H9 (cell line): ENCODE measurements around the gene TMOD3. TPM values are rescaled to one million over a fixed set of nuclear protein-coding genes. Genes with fewer than 3 reads are reported as not detected.

ENCODE experiments used
- DNase-seq: peaks from one replicate; pipeline ENCODE4 v3.0.0-alpha.2; 2017
- H2AFZ ChIP-seq: one replicate; pipeline ENCODE4 v1.6.1; 2013; ENCODE audit warnings: mild to moderate bottlenecking, low read length, control low read depth, moderate library complexity
- H2AK5ac ChIP-seq: 2 replicates; pipeline ENCODE4 v1.6.1; 2013; ENCODE audit warnings: low read length, control low read depth, mixed read lengths; ENCODE audit not compliant: insufficient read length
- H2BK120ac ChIP-seq: one replicate; pipeline ENCODE4 v1.6.1; 2013; ENCODE audit warnings: low read depth, mild to moderate bottlenecking, low read length, control low read depth, inconsistent platforms; ENCODE audit not compliant: poor library complexity, severe bottlenecking
- H2BK12ac ChIP-seq: 2 replicates; pipeline ENCODE4 v1.6.1; 2013; ENCODE audit warnings: low read length, control low read depth, mixed read lengths, low read depth; ENCODE audit not compliant: insufficient read length
- H2BK15ac ChIP-seq: 2 replicates; pipeline ENCODE4 v1.6.1; 2013; ENCODE audit warnings: low read depth, low read length, control low read depth
- H2BK20ac ChIP-seq: one replicate; pipeline ENCODE4 v1.6.1; 2013; ENCODE audit warnings: low read depth, mild to moderate bottlenecking, low read length, control low read depth, inconsistent platforms; ENCODE audit not compliant: poor library complexity, severe bottlenecking
- H2BK5ac ChIP-seq: 2 replicates; pipeline ENCODE4 v1.6.1; 2013; ENCODE audit warnings: low read length, control low read depth, mixed read lengths; ENCODE audit not compliant: insufficient read length
- H3K14ac ChIP-seq: 2 replicates; pipeline ENCODE4 v1.6.1; 2013; ENCODE audit warnings: low read length, control low read depth; ENCODE audit not compliant: insufficient read depth
- H3K18ac ChIP-seq: 2 replicates; pipeline ENCODE4 v1.6.1; 2013; ENCODE audit warnings: low read depth, mild to moderate bottlenecking, mixed read lengths, low read length, control low read depth; ENCODE audit not compliant: insufficient read length
- H3K23ac ChIP-seq: 2 replicates; pipeline ENCODE4 v1.6.1; 2013; ENCODE audit warnings: low read length, control low read depth, mixed read lengths, low read depth; ENCODE audit not compliant: insufficient read length
- H3K23me2 ChIP-seq: 2 replicates; pipeline ENCODE4 v1.6.1; 2013; ENCODE audit warnings: low read depth, mild to moderate bottlenecking, mixed read lengths, low read length, control low read depth; ENCODE audit not compliant: insufficient read length, poor library complexity, severe bottlenecking
- H3K27ac ChIP-seq: 2 replicates; pipeline ENCODE4 v1.5.1; 2013; ENCODE audit warnings: low read length, control low read depth, mixed read lengths, low read depth; ENCODE audit not compliant: insufficient read length
- H3K27me3 ChIP-seq: 2 replicates; pipeline ENCODE4 v1.6.1; 2013; ENCODE audit warnings: low read length, control low read depth, inconsistent platforms; ENCODE audit not compliant: insufficient read depth
- H3K4ac ChIP-seq: 2 replicates; pipeline ENCODE4 v1.6.1; 2013; ENCODE audit warnings: low read depth, mild to moderate bottlenecking, control low read depth, inconsistent platforms, low read length, moderate library complexity
- H3K4me1 ChIP-seq: 2 replicates; pipeline ENCODE4 v1.6.1; 2013; ENCODE audit warnings: low read length, control low read depth, inconsistent platforms; ENCODE audit not compliant: insufficient read depth
- H3K4me2 ChIP-seq: 2 replicates; pipeline ENCODE4 v1.6.1; 2013; ENCODE audit warnings: low read length, control low read depth, mixed read lengths; ENCODE audit not compliant: insufficient read length, insufficient read depth
- H3K56ac ChIP-seq: 2 replicates; pipeline ENCODE4 v1.6.1; 2013; ENCODE audit warnings: low read depth, mild to moderate bottlenecking, mixed read lengths, low read length, control low read depth; ENCODE audit not compliant: insufficient read length
- H3K79me1 ChIP-seq: 2 replicates; pipeline ENCODE4 v1.6.1; 2013; ENCODE audit warnings: low read depth, mild to moderate bottlenecking, moderate library complexity, low read length, control low read depth, inconsistent platforms; ENCODE audit not compliant: insufficient read depth, poor library complexity, severe bottlenecking
- H3K79me2 ChIP-seq: 2 replicates; pipeline ENCODE4 v1.6.1; 2013; ENCODE audit warnings: low read length, control low read depth, inconsistent platforms; ENCODE audit not compliant: insufficient read depth
- H3K9ac ChIP-seq: 2 replicates; pipeline ENCODE4 v1.6.1; 2013; ENCODE audit warnings: low read length, control low read depth, mixed read lengths; ENCODE audit not compliant: insufficient read length; ENCODE audit errors: extremely low read depth
- H3K9me3 ChIP-seq: one replicate; pipeline ENCODE4 v1.6.1; 2013; ENCODE audit warnings: low read depth, low read length, inconsistent platforms; ENCODE audit not compliant: control insufficient read depth
- H3T11ph ChIP-seq: one replicate; pipeline ENCODE4 v1.6.1; 2013; ENCODE audit warnings: mild to moderate bottlenecking, low read length, control low read depth, inconsistent platforms
- H4K20me1 ChIP-seq: one replicate; pipeline ENCODE4 v1.6.1; 2013; ENCODE audit not compliant: control insufficient read depth, insufficient read length, insufficient read depth
- H4K5ac ChIP-seq: 2 replicates; pipeline ENCODE4 v1.6.1; 2013; ENCODE audit warnings: low read depth, mild to moderate bottlenecking, mixed read lengths, low read length, control low read depth; ENCODE audit not compliant: insufficient read length
- H4K8ac ChIP-seq: replicated peaks from 2 replicates; pipeline ENCODE4 v1.6.1; 2013; ENCODE audit warnings: low read length, control low read depth, mixed read lengths, low read depth; ENCODE audit not compliant: insufficient read length
- H4K91ac ChIP-seq: 2 replicates; pipeline ENCODE4 v1.6.1; 2013; ENCODE audit warnings: low read depth, mild to moderate bottlenecking, moderate library complexity, mixed read lengths, low read length, control low read depth; ENCODE audit not compliant: insufficient read length
- H3K27ac Mint-ChIP-seq, 3 experiments: 2 replicates in 2 of 3; 3 replicates in 1 of 3; pipeline ENCODE4 v1.8.0; 2020 to 2021; ENCODE audit warnings: mixed read lengths in 3 of 3, mild to moderate bottlenecking in 1 of 3, moderate library complexity in 1 of 3
- H3K27me3 Mint-ChIP-seq: 2 replicates; pipeline ENCODE4 v1.8.0; 2021; ENCODE audit warnings: low read depth, mild to moderate bottlenecking, moderate library complexity, mixed read lengths
- H3K36me3 Mint-ChIP-seq, 3 experiments: 2 replicates in 2 of 3; 3 replicates in 1 of 3; pipeline ENCODE4 v1.8.0; 2020 to 2021; ENCODE audit warnings: low read depth in 3 of 3, mixed read lengths in 3 of 3; ENCODE audit not compliant: insufficient read depth in 1 of 3
- H3K4me1 Mint-ChIP-seq, 2 experiments: 2 replicates each; pipeline ENCODE4 v1.8.0; 2020; ENCODE audit warnings: mixed read lengths in 2 of 2
- H3K4me3 Mint-ChIP-seq, 2 experiments: 2 replicates in 1 of 2; 3 replicates in 1 of 2; pipeline ENCODE4 v1.8.0; 2020 to 2021; ENCODE audit warnings: mild to moderate bottlenecking in 2 of 2, mixed read lengths in 2 of 2, moderate library complexity in 1 of 2
- H3K9me3 Mint-ChIP-seq, 2 experiments: 2 replicates in 1 of 2; 3 replicates in 1 of 2; pipeline ENCODE4 v1.8.0; 2020; ENCODE audit warnings: mild to moderate bottlenecking in 2 of 2, mixed read lengths in 2 of 2, moderate library complexity in 1 of 2
- WGBS: extraction: QIAGEN DNeasy Blood & Tissue Kit; methylation state at CpG from one replicate; pipeline ENCODE4 v1.1.7; 2013; ENCODE audit warnings: missing lambda C conversion rate, low lambda C conversion rate, mixed read lengths; ENCODE audit not compliant: insufficient read length; ENCODE audit errors: extremely low coverage; 5-methylcytosine and 5-hydroxymethylcytosine counted together
- total RNA-seq: library from RNA; stranded (reverse); gene quantifications from 2 replicates; pipeline ENCODE4 v1.2.1, GENCODE V29; 2021
- TF ChIP-seq, protein P1 (sequence below): fragments of 200-600 bp; sonication (generic); conservative IDR thresholded peaks from 3 replicates; pipeline ENCODE4 v1.8.0; 2021; ENCODE audit warnings: antibody characterized with exemption, mild to moderate bottlenecking

The TMOD3 gene
- total RNA-seq, 1 experiment from 2014 or later: 24.7 TPM

DNA sequence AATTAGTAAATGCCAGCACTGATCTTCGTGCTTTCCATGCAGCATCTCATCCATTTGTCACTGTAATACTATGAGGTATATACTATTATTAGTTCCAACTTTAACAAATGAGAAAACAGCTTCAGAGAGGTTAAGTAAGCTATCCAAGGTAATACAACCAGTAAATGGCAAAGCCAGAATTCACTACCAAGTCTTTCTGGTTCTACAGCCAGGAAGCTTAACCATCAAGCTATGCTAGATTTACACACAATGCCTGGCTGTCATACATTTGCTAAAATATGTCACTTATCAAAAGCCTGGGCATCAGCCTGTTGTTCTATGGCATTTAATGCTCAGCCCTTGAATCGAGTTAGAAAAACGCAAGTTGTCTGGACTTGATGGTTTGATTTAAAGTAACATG lies 45.5 kb upstream of the TMOD3 start:
- H3K23ac ChIP-seq: no peak overlapping the region
- H3K18ac ChIP-seq: no peak overlapping the region
- no peak overlapping the region for H2BK12ac ChIP-seq
- Mint-ChIP-seq H3K27me3 (peaks cover 2% of the 10 kb centered on the region), H3K4me3 (no peak overlapping the region), H3K36me3 (peaks cover 0 to 12% (median 2%) of the 10 kb centered on the region in 3 experiments; a peak in 4 of 7 replicates), H3K9me3 (peaks cover 6% of the 10 kb centered on the region in 2 experiments; a peak in 2 of 5 replicates), H3K4me1 (peaks cover 9 to 13% of the 10 kb centered on the region in 2 experiments), H3K27ac (no peak overlapping the region)
- H3K79me1 ChIP-seq: no peaks in the 10 kb centered on the region
- H3K14ac ChIP-seq: no peak overlapping the region
- H2AK5ac ChIP-seq: no peak overlapping the region
- H3K79me2 ChIP-seq: no peaks in the 10 kb centered on the region
- no peaks in the 10 kb centered on the region for H3K9me3 ChIP-seq
- H3T11ph ChIP-seq: no peak overlapping the region
- H3K4me2 ChIP-seq: no peak overlapping the region
- no CpG with 5 or more reads among the region's 3 CpGs for whole genome bisulfite sequencing
- no peak overlapping the region for H2BK120ac ChIP-seq
- no peak overlapping the region for H2BK20ac ChIP-seq
- no peaks in the 10 kb centered on the region for H3K27me3 ChIP-seq
- H4K91ac ChIP-seq: no peak overlapping the region
- no peak for DNase-seq
- no peak overlapping the region for H2BK5ac ChIP-seq
- no peaks in the 10 kb centered on the region for H3K23me2 ChIP-seq
- TF ChIP-seq, protein P1, sequence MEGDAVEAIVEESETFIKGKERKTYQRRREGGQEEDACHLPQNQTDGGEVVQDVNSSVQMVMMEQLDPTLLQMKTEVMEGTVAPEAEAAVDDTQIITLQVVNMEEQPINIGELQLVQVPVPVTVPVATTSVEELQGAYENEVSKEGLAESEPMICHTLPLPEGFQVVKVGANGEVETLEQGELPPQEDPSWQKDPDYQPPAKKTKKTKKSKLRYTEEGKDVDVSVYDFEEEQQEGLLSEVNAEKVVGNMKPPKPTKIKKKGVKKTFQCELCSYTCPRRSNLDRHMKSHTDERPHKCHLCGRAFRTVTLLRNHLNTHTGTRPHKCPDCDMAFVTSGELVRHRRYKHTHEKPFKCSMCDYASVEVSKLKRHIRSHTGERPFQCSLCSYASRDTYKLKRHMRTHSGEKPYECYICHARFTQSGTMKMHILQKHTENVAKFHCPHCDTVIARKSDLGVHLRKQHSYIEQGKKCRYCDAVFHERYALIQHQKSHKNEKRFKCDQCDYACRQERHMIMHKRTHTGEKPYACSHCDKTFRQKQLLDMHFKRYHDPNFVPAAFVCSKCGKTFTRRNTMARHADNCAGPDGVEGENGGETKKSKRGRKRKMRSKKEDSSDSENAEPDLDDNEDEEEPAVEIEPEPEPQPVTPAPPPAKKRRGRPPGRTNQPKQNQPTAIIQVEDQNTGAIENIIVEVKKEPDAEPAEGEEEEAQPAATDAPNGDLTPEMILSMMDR: no peak
- H2AFZ ChIP-seq: no peak overlapping the region
- H2BK15ac ChIP-seq: no peak overlapping the region
- no peak overlapping the region for H3K9ac ChIP-seq
- H4K20me1 ChIP-seq: no peaks in the 10 kb centered on the region
- no peak overlapping the region for H3K27ac ChIP-seq
- no peak overlapping the region for H4K8ac ChIP-seq
- no peaks in the 10 kb centered on the region; the same call in 1 of the 2 replicates for H3K4me1 ChIP-seq
- no peak overlapping the region for H4K5ac ChIP-seq
- no peak overlapping the region for H3K56ac ChIP-seq
- no peak overlapping the region for H3K4ac ChIP-seq
